Retina (tissue), 1 donor: ENCODE measurements around the gene CALCOCO2.
A peak's percentile ranks its signal among the peaks of the same experiment; 100 is the strongest.
"Not testable (repeated sequence)": the region's sequence is repeated elsewhere in the genome, so short reads cannot be mapped to it uniquely, and the experiment has no call there.

Experiments
- DNase-seq: peaks from one replicate; pipeline ENCODE4 v3.0.0-alpha.2; 2016

CALCOCO2 gene, protein sequence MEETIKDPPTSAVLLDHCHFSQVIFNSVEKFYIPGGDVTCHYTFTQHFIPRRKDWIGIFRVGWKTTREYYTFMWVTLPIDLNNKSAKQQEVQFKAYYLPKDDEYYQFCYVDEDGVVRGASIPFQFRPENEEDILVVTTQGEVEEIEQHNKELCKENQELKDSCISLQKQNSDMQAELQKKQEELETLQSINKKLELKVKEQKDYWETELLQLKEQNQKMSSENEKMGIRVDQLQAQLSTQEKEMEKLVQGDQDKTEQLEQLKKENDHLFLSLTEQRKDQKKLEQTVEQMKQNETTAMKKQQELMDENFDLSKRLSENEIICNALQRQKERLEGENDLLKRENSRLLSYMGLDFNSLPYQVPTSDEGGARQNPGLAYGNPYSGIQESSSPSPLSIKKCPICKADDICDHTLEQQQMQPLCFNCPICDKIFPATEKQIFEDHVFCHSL

DNA sequence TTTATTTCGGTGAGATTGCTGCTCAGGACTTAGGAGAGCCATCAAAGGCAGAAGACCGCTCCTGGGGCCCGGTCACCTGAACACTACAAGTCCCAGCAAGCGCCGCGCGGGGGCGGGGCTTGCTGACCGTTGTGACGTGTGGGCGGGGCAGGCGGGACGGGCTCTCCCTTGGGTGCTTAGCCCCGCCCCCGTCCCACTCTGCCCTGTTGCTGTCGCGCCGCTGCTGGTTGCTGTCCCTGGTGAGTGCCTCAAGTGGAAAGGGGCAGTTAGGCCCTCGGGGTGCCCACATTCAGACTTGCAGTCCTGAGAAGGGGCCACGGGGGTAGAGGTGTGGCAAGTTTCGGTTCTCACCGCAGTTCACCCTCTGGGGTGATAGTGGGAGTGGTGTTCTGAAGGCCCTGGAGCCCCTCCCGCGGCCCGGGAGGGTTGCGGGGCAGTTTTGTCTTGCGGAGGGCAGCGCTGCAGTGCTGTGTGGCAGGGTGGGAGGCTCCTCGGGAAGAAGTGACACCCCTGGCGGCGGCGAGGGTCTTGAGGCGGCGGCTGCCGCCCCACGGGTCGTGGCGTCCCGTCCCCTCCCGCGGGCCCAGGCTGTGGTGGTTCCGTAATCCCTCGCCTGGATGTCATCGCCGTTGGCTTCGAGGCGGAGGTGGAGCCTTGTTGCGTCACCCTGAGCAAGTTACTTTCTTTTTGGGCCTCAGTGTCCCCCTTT is at the start of gene CALCOCO2:
TSS of gene CALCOCO2 (plus strand) at position 196 of the 709 bp plus-strand sequence. CDS start 10,673 bp downstream, outside the sequence.
- peak; percentile 93 for DNase-seq

DNA sequence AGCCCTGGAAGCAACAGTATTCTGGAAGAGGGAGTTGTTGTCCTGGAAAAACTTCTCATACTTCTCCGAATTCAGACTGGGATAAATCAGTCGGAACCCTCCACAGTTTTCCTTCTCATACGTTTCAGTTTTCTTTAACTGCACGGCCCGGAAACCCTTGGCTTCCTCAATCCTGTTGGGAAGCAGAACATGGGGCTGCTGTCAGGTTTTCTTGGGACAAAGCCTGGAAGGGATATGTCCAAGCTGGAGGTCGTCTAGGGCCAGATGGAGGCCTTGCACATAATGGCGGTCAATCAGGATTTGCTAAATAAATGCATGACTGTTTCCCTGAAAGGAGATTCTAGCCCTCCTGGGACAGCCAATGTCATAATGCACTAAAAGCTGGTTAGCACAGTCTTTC is 43.0 kb upstream of the CALCOCO2 start:
- no peak for DNase-seq

DNA sequence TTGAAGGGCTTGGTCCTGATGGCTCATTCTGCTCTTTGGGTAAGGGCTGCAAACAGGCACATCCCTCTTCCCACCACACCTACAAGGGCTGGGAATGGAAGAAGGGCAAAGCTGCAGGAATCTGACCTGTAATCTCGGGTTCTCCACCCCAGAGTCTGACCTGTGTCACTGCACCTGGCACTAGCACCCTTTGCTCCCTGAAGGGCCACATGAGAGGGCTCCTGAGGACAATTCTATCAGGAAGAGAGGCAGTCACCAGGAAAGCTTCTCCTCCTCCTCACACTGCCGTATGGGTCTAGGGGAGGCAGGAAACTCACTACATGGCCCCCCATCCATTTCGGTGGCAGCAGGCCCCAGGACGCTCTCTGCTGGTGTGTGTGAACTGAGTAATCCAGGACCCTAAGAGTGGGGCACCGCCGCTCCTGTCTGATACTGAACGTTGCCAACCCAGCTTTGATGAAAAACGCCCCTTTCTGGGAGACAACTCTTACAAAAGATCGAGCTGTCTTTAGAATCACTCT is 40.2 kb upstream of the CALCOCO2 start:
- no peak for DNase-seq

DNA sequence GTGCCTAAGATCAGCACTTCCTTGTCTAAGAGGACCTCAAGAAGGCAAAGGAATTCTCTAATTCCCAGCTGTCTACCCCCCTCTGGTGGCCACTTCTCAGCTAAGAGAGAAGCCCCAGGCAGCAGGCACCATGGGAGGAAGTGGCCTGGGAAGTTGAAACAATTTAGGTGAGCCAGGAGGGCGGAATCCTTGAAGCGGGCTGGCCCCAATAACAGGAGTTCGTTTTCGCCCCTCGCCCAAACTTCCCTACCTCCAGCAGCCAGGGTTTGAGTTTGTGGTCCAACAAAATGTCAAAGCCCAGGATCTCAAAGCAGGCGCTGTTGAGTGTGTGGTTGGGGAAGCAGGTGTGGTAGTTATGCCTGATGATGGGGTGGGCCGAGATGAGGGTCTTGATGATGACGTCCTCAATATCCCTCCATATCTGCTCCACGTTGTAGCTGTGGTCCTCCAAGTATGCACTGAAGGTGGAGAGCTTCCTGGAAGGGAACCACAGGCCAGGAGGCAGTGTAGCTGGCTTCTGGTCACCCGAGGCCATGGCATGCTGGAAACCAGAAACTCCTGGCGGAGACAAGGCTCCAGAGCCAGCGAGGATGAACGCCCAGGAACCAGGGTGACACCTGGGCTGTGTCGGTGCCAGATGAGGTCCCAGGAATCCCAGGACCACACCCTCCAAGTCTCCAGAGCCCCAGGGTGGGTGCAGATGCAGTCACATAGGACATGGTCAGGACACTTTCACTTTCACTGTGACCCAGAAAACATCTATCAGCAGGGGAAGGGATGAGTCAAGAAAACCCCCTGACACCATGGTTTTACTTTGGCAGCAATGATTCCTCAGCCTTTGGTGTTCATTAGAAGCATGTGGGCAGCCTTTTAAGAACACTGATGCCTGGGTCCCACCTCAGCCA is 39.5 kb upstream of the CALCOCO2 start:
- DNase-seq, result peak; percentile 52

DNA sequence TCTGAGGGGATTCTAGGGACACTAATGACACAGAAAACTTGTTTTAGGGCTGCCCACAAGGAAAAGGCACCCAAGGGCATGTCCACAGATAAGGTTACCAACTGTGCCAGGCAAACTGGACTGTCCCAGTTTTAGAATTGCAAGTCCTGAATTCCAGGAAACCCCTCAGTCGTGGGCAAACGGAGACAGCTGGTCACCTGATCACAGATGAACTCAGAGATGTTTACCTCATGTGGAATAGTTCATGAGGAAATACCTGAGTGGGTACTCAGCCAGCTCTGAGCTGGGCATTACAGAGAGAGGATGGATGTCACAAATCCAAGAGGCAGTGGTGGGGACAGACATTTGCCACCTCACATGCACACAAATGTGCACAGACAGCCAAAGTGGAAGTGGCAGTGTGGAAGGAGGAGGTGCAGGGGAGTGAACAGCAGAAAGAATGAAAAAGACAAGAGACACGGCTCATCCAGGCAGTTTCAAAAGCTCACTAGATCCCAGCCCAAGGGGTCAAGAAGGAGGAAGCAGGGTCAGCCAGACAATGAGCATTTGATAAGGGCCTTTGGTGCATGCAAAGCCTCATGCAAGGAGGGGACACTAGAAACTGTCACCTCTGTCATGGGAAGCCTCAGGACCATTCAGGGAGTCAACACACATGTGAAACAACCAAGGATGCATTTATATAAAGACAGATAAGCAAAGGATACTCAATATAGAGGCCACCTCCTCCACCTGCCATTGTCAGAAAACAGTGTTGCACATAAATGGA is 38.6 kb upstream of the CALCOCO2 start:
- no peak for DNase-seq

DNA sequence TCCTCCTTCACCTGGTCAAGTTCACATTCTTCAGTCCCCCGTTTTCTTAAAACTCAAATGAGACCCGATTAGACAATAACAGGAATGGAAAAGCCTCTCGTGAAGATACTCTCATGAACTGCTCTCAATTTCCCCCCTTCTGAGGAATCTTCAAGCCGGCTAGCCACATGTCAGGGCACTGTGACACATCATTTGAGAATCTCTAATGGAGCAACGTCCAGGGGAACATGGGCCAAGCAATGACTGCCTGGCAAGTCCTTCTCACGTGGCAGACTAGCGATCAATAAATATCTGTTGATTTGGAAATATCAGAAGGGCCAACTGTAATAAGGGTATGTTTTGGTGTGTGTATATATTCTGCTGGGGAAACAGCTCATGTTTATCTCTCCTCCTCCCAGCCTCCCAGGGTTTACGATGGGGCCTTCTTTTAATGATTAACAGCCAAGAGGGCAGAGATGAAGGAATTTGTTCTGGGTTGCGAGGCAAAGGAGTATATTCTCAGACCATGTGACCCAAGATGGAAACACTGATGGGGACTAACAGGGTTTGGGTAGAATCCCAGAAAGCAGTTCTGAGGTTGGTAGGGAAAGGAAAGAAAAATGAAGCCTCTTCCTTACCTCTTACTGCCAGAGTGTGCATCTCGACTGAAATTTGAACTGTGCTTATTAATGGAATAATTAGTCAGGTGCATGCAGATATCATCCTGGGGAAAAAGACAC is 35.2 kb upstream of the CALCOCO2 start:
- no peak for DNase-seq

DNA sequence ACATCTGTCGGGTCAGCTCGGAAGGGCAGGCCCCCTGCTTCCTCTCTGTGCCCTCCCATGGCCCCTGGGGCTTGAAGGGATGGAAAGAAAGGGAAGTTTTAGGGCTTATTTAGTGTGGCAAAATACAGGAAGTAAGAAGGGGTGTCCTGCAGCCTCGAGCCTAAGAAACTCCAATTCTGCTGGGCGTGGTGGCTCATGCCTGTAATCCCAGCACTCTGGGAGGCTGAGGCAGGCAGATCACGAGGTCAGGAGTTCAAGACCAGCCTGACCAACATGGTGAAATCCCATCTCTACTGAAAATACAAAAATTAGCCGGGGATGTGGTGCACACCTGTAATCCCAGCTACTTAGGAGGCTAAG is 34.7 kb upstream of the CALCOCO2 start:
- not testable (repeated sequence) for DNase-seq

DNA sequence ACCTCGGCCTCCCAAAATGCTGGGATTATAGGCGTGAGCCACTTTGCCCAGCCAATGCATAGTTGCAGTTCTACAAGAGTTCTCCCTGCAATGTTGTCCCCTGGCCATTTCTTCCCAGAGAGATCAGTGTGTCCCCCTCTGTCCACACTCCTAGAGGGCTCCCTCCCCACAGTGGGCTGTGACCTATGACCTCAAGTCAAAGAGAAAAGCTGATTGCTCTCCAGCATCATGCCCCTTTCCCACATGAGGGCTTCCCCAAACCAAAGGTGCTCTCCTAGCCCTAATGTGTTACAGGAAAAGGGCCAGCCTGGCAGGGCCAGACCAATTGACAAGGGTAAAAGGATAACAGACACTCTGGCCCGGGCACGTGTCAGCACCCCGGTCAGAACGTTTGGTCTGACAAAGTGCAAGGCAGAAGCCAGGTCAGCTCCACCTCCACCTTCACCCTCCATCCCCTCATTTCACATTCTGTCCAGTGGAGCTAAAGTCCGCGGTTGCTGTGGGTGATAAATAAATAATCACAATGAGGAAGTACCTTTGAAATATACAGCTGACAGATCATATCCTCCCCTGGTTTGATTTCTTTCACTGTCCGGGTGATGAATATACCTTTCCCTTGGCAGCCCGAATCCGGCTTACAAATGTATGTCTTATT is 31.6 kb upstream of the CALCOCO2 start:
- DNase-seq, result no peak

DNA sequence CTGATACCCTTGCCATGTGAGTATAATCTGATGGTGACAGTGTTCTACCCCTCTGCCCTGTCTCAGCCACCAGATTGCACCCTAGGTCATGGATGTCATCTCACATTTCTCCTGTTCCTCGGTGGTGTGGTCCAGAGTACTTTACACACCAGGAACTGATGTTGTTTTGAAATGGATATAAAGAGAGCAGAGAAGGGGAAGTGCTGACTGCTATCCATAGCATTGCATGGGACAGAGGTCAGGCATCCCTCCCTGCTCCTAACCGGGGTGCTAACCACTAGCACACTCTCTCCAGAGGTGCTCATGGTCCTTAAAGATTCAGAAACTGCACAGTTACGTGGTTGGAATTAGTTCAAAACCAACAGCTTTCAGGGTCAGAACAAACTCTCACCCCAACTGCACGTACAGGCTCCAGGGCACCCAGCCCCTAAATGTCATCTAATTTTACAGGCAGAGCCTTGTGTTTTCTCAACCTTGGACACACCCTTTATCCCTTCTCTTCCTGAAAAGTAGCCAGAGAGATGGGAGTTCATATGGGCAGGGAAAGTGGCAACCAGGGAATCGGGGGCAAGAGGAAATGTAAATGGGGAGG is 30.1 kb upstream of the CALCOCO2 start:
- no peak for DNase-seq

DNA sequence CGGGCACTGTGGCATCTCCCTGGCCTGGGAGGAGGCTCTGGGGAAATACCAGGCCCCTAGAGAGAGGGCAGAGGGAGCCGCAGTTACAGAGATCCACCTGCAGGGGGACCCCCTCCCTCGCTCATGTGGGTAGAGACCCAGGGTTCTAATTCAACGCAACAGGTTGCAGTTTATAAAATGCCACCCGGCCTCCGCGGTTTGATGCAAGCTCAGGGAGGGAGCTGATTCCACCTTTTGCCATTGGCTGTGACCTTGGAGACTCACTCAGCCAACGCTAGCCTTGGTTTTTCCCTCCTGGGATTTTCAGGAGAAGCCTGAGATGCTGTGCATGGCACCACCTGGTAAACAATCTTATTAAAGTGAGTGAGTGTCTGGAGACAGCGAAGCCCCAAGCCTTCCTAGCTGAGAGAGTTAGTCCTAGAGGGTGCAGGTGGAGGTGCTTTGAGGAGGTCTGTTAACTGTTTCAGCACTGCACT is 25.9 kb upstream of the CALCOCO2 start:
- peak; percentile 68 for DNase-seq

DNA sequence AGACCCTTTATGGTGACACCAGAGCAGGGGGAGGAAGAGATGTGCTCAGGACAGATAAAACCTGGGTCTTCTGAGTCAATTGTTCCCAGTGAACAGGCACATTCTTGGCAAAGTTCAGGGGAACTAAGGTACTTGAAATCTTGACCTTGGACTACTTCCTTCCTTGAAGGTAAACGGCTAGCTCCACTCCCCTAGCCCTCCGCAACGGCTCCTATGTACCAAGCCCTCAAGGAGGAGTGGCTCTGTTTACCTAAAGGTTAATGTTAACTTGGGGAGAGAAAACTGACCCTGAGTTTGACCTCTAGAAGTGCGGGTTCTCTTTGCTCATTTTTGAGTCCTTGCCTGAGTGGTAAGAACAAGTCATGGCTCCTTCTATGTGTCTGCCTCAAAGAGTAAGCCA is 21.7 kb upstream of the CALCOCO2 start:
- DNase-seq, result no peak

DNA sequence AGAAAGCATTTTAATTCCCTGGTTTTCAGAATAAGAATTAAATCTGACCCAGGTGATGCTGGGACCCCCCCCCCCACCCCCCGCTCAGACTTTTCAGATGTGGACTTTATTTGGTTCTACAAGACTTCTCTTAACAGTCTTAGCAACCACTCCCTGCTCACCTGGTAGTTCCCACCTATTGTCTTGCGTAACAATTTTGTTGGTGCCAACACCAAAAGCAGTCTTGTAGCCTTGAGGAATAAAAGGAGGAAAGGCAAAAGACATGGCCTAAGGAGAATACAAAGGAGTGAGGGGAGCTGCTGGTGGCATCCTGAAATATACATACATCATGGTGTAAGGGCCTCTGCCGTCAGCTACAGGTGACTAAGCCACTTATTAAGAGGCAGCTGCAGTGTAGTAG is 18.8 kb upstream of the CALCOCO2 start:
- no peak for DNase-seq

DNA sequence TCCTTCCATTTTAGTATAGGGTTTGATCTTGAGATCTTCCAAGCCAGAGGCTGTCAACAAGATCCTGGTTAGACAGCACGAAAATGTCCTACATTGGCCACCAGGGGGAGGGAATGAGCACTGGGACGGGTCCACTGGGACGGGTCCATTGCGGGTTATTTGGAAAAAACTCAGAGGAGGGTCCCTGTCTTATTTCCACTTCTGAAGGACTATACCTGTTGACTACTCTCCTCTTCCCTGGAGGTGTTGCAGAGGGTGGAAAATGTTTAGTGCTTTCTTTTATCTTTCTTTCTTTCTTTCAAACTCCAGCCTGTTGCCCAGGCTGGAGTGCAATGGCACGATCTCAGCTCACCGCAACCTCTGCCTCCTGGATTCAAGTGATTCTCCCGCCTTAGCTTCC is 16.3 kb upstream of the CALCOCO2 start:
- DNase-seq, result peak; percentile 54

DNA sequence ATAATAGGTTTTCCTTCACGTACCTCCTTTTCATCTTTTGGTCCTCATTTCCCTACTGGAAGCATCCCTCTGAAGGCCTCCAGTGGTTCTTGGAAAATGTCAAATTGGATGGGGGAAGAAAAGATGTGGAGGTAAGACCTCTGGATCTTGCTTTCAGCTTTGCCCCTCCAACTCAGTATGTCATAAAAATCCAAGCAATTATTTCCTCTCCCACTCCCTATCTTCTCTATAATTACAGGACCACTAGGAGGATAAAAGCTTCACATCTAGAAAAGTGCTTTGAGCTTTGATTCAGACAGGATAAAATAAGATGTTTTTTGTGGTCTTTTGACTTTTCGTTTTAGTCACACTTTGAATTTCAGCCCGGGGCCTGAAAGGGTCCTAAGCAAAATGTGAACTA is 15.5 kb upstream of the CALCOCO2 start:
- no peak for DNase-seq

DNA sequence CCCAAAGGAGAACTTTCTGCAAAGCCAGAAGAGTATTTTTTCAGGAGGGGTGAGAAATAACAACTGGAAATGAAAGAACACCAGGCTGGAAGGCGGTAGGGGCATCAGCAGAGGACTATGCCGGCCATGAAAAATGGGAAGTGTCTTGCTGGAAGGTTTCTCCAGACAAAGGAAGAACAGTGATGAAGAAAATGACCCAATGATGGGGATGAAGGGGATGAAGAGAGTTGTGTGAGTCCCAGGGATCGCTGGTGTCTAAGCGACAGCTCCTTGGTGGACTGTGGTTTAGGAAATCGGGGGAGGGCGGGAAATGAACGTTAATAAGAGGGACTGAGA is 14.4 kb upstream of the CALCOCO2 start:
- DNase-seq, result no peak

DNA sequence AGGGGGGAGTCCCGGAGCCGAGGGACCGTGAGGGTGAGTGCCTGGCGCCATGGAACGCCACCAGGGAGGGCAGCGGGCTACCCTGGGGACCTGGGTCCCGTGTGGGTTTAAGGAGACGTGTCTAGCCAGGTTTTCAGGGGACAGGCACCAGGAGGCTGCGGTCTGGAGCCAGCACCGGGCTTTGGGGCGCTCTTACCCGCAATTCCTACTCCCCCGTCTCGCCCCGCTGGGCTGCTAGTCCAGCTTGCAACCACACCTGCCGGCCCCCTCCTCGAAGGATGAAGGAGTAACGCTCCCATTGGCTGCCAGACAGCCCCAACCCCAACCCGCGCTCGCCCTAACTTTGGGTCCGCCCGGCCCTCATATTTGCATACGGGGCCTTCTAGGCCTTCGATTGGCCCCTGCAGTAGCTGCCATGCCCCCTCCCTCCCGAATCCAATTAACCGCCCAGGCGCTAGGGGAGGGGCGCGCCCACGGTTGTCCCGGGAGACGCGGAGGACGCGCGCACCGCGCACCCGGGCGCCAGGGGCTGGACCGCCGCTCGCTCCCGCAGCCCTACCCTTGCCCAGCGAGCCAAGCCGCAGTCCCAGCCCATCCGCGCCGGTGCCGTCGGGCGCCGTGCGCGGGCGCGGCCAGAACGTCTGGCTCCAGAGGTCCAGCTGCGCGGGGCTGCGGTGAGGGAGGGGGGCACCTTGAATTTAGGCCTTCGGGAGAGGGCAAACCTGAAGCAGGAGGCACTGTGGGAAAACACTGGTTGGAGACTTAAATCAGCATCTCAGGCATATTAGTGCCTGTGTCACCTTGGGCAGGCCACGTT is 13.9 kb upstream of the CALCOCO2 start, which contains the start of gene TTLL6:
TSS of gene TTLL6 (minus strand) at position 456 of the 817 bp plus-strand sequence. CDS start at position 299, 157 bp downstream.
- DNase-seq, result peak; percentile 91

DNA sequence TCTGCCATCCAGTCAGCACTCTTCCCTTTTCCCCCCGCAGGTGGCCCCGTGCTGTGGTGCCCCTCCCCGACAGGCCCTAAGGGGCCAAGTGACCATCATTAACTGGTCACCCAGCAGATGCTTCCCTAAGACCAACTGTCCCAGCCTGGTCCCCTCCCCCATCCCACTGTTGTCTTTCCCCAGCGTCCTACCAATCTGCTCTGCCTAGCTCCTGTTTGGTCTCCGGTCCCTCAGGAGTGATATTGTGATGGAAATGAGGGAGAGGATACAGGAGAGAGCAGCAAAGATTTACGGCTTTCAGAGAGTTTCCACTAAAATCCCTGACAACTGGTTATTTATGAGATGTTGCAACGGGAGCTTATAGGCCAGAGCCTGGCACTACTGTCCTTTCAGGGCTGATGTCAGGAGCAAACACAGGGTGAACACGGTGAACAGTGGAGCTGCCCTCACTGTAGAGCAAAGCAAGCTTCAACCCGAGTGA is 12.4 kb upstream of the CALCOCO2 start:
- peak; percentile 46 for DNase-seq

DNA sequence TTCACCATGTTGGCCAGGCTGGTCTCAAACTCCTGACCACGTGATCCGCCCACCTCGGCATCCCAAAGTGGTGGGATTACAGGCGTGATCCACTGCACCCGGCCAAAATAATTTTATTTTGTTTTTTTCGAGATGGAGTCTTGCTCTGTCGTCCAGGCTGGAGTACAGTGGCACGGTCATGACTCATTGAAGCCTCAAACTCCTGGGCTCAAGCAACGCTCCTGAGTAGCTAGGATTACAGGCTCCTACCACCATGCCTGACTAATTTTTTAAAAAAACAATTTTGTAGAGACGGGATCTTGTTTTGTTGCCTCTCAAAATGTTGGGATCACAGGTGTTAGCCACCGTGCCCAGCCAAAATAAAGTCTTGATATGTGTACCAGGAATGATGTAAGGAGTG is 11.4 kb upstream of the CALCOCO2 start:
- DNase-seq, result no peak

DNA sequence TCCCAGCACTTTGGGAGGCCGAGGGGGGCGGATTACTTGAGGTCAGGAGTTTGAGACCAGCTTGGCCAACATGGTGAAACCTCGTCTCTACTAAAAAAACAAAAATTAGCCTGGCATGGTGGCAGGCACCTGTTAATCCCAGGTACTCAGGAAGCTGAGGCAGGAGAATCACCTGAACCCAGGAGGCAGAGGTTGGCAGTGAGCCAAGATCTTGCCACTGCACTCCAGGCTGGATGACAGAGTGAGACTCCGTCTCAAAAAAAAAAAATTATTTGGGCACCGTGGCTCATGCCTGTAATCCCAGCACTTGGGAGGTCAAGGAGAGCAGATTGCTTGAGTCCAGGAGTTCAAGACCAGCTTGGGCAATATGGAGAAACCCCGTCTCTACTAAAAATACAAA is 9.9 kb upstream of the CALCOCO2 start:
- not testable (repeated sequence) for DNase-seq
